HepG2 (cell line): ENCODE measurements around the gene CLEC4M. TPM values are rescaled to one million over a fixed set of nuclear protein-coding genes. Genes with fewer than 3 reads are reported as not detected.

Experiments used
- ATAC-seq: fragments of 200-7000 bp; cut with Tn5 transposase; 3 replicates; pipeline ENCODE4 v1.9.1; 2020; ENCODE audit warnings: mild to moderate bottlenecking, moderate library complexity
- BruUV-seq: library from RNA; stranded (reverse); fragments of 400-500 nt; replicated peaks from 2 replicates; lab custom pipeline; 2021; lab: Mats Ljungman, UMichigan
- CTCF ChIA-PET: fragments of 300-600 bp; formaldehyde crosslinking; extraction: SDS; loops from one replicate; lab custom pipeline; 2021; ENCODE audit warnings: low total read pairs, inconsistent platforms, low intra/inter-chr PET ratio; lab: Yijun Ruan, JAX
- POLR2A ChIA-PET: fragments of 350-600 bp; sonication (Branson Sonifier 250); formaldehyde crosslinking; loops from one replicate; lab custom pipeline; 2020; ENCODE audit warnings: antibody characterized with exemption, inconsistent platforms; lab: Yijun Ruan, JAX
- DNase-seq: peaks from one replicate; pipeline ENCODE4 v3.0.0-alpha.2; 2015; ENCODE audit warnings: low spot score
- FAIRE-seq: peaks from 3 replicates; lab custom pipeline; 2011; peaks lifted over from hg19 to GRCh38; lab: Jason Lieb, UNC
- H2AFZ ChIP-seq: one replicate; pipeline ENCODE4 v1.6.1; 2011; ENCODE audit warnings: low read length, inconsistent platforms
- H3K27ac ChIP-seq: fragments of 300-600 bp; 3 replicates; pipeline ENCODE4 v1.8.0; 2011; ENCODE audit warnings: mixed run types, mild to moderate bottlenecking, mixed read lengths, low read length, inconsistent platforms; ENCODE audit not compliant: insufficient read depth; ENCODE audit errors: extremely low read length
- H3K27me3 ChIP-seq, 2 experiments: fragments of 200-600 bp in 1 of 2; 2 replicates in 1 of 2; 3 replicates in 1 of 2; pipeline versions ENCODE4 v1.6.0 to v1.8.0; 2011; ENCODE audit warnings: low read length in 2 of 2, mild to moderate bottlenecking in 2 of 2, moderate library complexity in 2 of 2, inconsistent platforms in 1 of 2; ENCODE audit not compliant: insufficient read depth in 2 of 2, control insufficient read depth in 1 of 2
- H3K36me3 ChIP-seq, 2 experiments: fragments of 200-600 bp in 1 of 2; replicated peaks in 1 of 2; 2 replicates in 1 of 2; 3 replicates in 1 of 2; pipeline versions ENCODE4 v1.5.1 to v1.8.0; 2011; ENCODE audit warnings: low read length in 2 of 2, inconsistent platforms in 1 of 2; ENCODE audit not compliant: insufficient read depth in 2 of 2, control insufficient read depth in 1 of 2
- H3K4me1 ChIP-seq: 2 replicates; pipeline ENCODE4 v1.5.1; 2012; ENCODE audit warnings: low read length, inconsistent platforms; ENCODE audit not compliant: insufficient read depth
- H3K4me2 ChIP-seq: 2 replicates; pipeline ENCODE4 v1.6.0; 2011; ENCODE audit warnings: low read depth, low read length, inconsistent platforms
- H3K4me3 ChIP-seq, 3 experiments: fragments of 200-600 bp in 1 of 3; sonication (generic), shearing (Covaris generic) in 1 of 3; replicated peaks in 1 of 3; 2 replicates each; pipeline ENCODE4 v1.5.1; 2011 to 2016; ENCODE audit warnings: low read length in 3 of 3, inconsistent platforms in 2 of 3, low read depth in 2 of 3, mild to moderate bottlenecking in 2 of 3, control low read depth in 1 of 3, mixed read lengths in 1 of 3; ENCODE audit not compliant: insufficient read depth in 1 of 3
- H3K79me2 ChIP-seq: one replicate; pipeline ENCODE4 v1.6.1; 2011; ENCODE audit warnings: low read length, inconsistent platforms; ENCODE audit not compliant: insufficient read depth
- H3K9ac ChIP-seq: 2 replicates; pipeline ENCODE4 v1.6.0; 2011; ENCODE audit warnings: mild to moderate bottlenecking, low read depth, low read length, inconsistent platforms; ENCODE audit not compliant: insufficient read depth
- H3K9me3 ChIP-seq: 2 replicates; pipeline ENCODE4 v1.5.1; 2012; ENCODE audit warnings: mild to moderate bottlenecking, low read length
- H4K20me1 ChIP-seq: 2 replicates; pipeline ENCODE4 v1.6.0; 2011; ENCODE audit warnings: inconsistent platforms, mild to moderate bottlenecking, low read length, moderate library complexity; ENCODE audit not compliant: insufficient read depth
- GTF2F1 ChIP-seq: fragments of 150-350 bp; IDR thresholded peaks from 2 replicates; pipeline ENCODE4 v1.6.1; 2014; ENCODE audit warnings: low read length
- KLF12 ChIP-seq: sonication (generic); formaldehyde crosslinking; IDR thresholded peaks from 2 replicates; pipeline ENCODE4 v1.4.0; 2020; ENCODE audit warnings: missing genetic modification reagents, borderline replicate concordance
- MXI1 ChIP-seq: IDR thresholded peaks from 3 replicates; pipeline ENCODE4 v1.6.1; 2012; ENCODE audit warnings: low read depth, low read length, inconsistent platforms, borderline replicate concordance
- PBX3 ChIP-seq: sonication (generic); formaldehyde crosslinking; IDR thresholded peaks from 2 replicates; pipeline ENCODE4 v1.8.1; 2023; ENCODE audit warnings: missing genetic modification reagents, inconsistent platforms, borderline replicate concordance
- RFXAP ChIP-seq: sonication (generic); formaldehyde crosslinking; IDR thresholded peaks from 2 replicates; pipeline ENCODE4 v1.4.0; 2020; ENCODE audit warnings: missing genetic modification reagents, borderline replicate concordance
- SNAPC5 ChIP-seq: sonication (generic); formaldehyde crosslinking; IDR thresholded peaks from 2 replicates; pipeline ENCODE4 v1.8.1; 2023; ENCODE audit warnings: mild to moderate bottlenecking, missing genetic modification reagents, borderline replicate concordance
- TCF7L2 ChIP-seq: IDR thresholded peaks from 2 replicates; pipeline ENCODE4 v1.6.1; 2011; ENCODE audit warnings: mild to moderate bottlenecking, low read depth, low read length, moderate library complexity
- ZFP1 ChIP-seq: IDR thresholded peaks from 2 replicates; pipeline ENCODE4 v1.6.1; 2016
- ZNF383 ChIP-seq: sonication (generic); formaldehyde crosslinking; IDR thresholded peaks from 2 replicates; pipeline ENCODE4 v1.4.0; 2020; ENCODE audit warnings: missing genetic modification reagents, mild to moderate bottlenecking, borderline replicate concordance
- ZNF639 ChIP-seq: conservative IDR thresholded peaks from 2 replicates; pipeline ENCODE4 v1.6.1; 2018; ENCODE audit warnings: missing genetic modification reagents
- WGBS: methylation state at CpG from one replicate; pipeline ENCODE4 v1.1.6; 2017; ENCODE audit warnings: low lambda C conversion rate; 5-methylcytosine and 5-hydroxymethylcytosine counted together
- in situ Hi-C: cut with HindIII; loops from 2 replicates; pipeline ENCODE4 v1.10.0; 2017; ENCODE audit warnings: low pct_unique_long_range_greater_than_20kb; ENCODE audit not compliant: extremely low pct_ligation_motif_present
- intact Hi-C: fragments of 100-400 bp; cut with micrococcal nuclease; formaldehyde crosslinking; loops from one replicate; pipeline ENCODE4 v1.10.0; 2022; ENCODE audit not compliant: unreplicated experiment
- polyA plus RNA-seq, 8 experiments: library from polyadenylated mRNA; depleted of rRNA in 3 of 8; stranded (reverse) in 7 of 8; unstranded in 1 of 8; fragments of >200 nt; fragmentation: Illumina TruSeq in 4 of 8; extraction: Trizol in 4 of 8; gene quantifications; 2 replicates each; pipeline versions ENCODE4 v1.2.1 to v1.2.3, GENCODE V29; 2011 to 2016; ENCODE audit warnings: low read depth in 4 of 8, missing spikeins in 1 of 8, mixed read lengths in 1 of 8; ENCODE audit not compliant: insufficient read depth in 1 of 8
- total RNA-seq, 5 experiments: library from RNA; depleted of rRNA; stranded (reverse); fragments of >200 nt; fragmentation: Illumina TruSeq; extraction: Trizol; gene quantifications; 2 replicates each; pipeline ENCODE4 v1.2.3, GENCODE V29; 2016; ENCODE audit warnings: low read depth in 1 of 5

CLEC4M gene
- total and polyA plus RNA-seq, 2 of the 13 experiments (the other 11 are each of a cell fraction or from before 2014, with no cell fraction given): not detected

GRCh38 chr19:7817801-7818200 lies 54.8 kb downstream of the CLEC4M start:
- FAIRE-seq: no peak
- CTCF ChIA-PET: no interaction called here
- Histone ChIP-seq H3K36me3 (no peaks in the 10 kb centered on the region), H3K9me3 (peaks cover 5% of the 10 kb centered on the region; the same call in 1 of the 2 replicates), H3K4me2 (no peak overlapping the region), H3K27ac (no peak overlapping the region), H4K20me1 (no peaks in the 10 kb centered on the region), H2AFZ (no peak overlapping the region)
- POLR2A ChIA-PET: no interaction called here
- ATAC-seq: no peak
- in situ Hi-C loops: no loop called here
- WGBS: 100% methylated on average over 1 of the region's 1 CpG
- DNase-seq: no peak
- TF ChIP-seq GTF2F1: no peak
- no peak for TF ChIP-seq TCF7L2
- no peak for TF ChIP-seq SNAPC5 (CRISPR knock-in tag)
- no peak for TF ChIP-seq ZFP1 (CRISPR knock-in tag)
- no peak for TF ChIP-seq MXI1
- no peak for TF ChIP-seq ZNF639 (CRISPR knock-in tag)
- no peak for TF ChIP-seq PBX3 (CRISPR knock-in tag)
- no peak for TF ChIP-seq KLF12 (CRISPR knock-in tag)
- no peak for TF ChIP-seq RFXAP
- no peak for TF ChIP-seq ZNF383 (CRISPR knock-in tag)
- TF ChIP-seq, all 625 proteins: peak for 0
- no TSS peak for BruUV-seq
- no peak overlapping the region for H3K9ac ChIP-seq
- peaks cover 0 to 10% of the 10 kb centered on the region in 2 experiments; a peak in 2 of 5 replicates for H3K27me3 ChIP-seq
- H3K4me1 ChIP-seq: no peaks in the 10 kb centered on the region
- intact Hi-C loops: no loop called here
- no peak overlapping the region for H3K4me3 ChIP-seq
- no peaks in the 10 kb centered on the region for H3K79me2 ChIP-seq
